Keratinocyte (primary cell): Measurements from ENCODE around the gene GCM1. TPM values are rescaled to one million over a fixed set of nuclear protein-coding genes. Genes with fewer than 3 reads are reported as not detected.
A peak's percentile ranks its signal among the peaks of the same experiment; 100 is the strongest.

ENCODE experiments used
- DNase-seq: peaks from one replicate; pipeline ENCODE4 v3.0.0-alpha.2; 2011; ENCODE audit warnings: low read depth, missing footprints, low spot score
- FAIRE-seq: peaks from 2 replicates; lab custom pipeline; 2011; peaks lifted over from hg19 to GRCh38; lab: Jason Lieb, UNC
- H2AFZ ChIP-seq: 2 replicates; pipeline ENCODE4 v1.6.0; 2012; ENCODE audit warnings: low read length, control low read depth, inconsistent platforms; ENCODE audit not compliant: control insufficient read depth
- H3K27ac ChIP-seq: 2 replicates; pipeline ENCODE4 v1.5.1; 2011; ENCODE audit warnings: low read length; ENCODE audit not compliant: control insufficient read depth, insufficient read depth
- H3K27me3 ChIP-seq: 3 replicates; pipeline ENCODE4 v1.6.0; 2011; ENCODE audit warnings: low read length; ENCODE audit not compliant: control insufficient read depth, insufficient read depth; ENCODE audit errors: extremely low read depth
- H3K36me3 ChIP-seq, 2 experiments: 2 replicates in 1 of 2; 3 replicates in 1 of 2; pipeline ENCODE4 v1.5.1; 2011; ENCODE audit warnings: low read length in 2 of 2, mild to moderate bottlenecking in 1 of 2; ENCODE audit not compliant: control insufficient read depth in 2 of 2, insufficient read depth in 2 of 2; ENCODE audit errors: extremely low read depth in 1 of 2
- H3K4me1 ChIP-seq: 3 replicates; pipeline ENCODE4 v1.5.1; 2011; ENCODE audit warnings: low read length; ENCODE audit not compliant: control insufficient read depth, insufficient read depth; ENCODE audit errors: extremely low read depth
- H3K4me2 ChIP-seq: 3 replicates; pipeline ENCODE4 v1.6.0; 2011; ENCODE audit warnings: low read depth, low read length; ENCODE audit not compliant: control insufficient read depth, insufficient read depth; ENCODE audit errors: extremely low read depth
- H3K4me3 ChIP-seq, 3 experiments: fragments of 200-600 bp in 1 of 3; sonication (generic) in 1 of 3; 2 replicates in 2 of 3; 3 replicates in 1 of 3; pipeline ENCODE4 v1.5.1; 2011 to 2016; ENCODE audit warnings: low read length in 3 of 3, mild to moderate bottlenecking in 3 of 3, control low read depth in 2 of 3, inconsistent platforms in 1 of 3, low read depth in 1 of 3, mixed read lengths in 1 of 3, mixed run types in 1 of 3, moderate library complexity in 1 of 3; ENCODE audit not compliant: control insufficient read depth in 2 of 3, insufficient read depth in 2 of 3; ENCODE audit errors: extremely low read depth in 1 of 3
- H3K79me2 ChIP-seq: 2 replicates; pipeline ENCODE4 v1.6.0; 2012; ENCODE audit warnings: low read length; ENCODE audit not compliant: control insufficient read depth, insufficient read depth
- H3K9ac ChIP-seq: 3 replicates; pipeline ENCODE4 v1.6.0; 2011; ENCODE audit warnings: low read length; ENCODE audit not compliant: control insufficient read depth, insufficient read depth; ENCODE audit errors: extremely low read depth
- H3K9me1 ChIP-seq: 3 replicates; pipeline ENCODE4 v1.6.0; 2011; ENCODE audit warnings: low read length; ENCODE audit not compliant: control insufficient read depth, insufficient read depth; ENCODE audit errors: extremely low read depth
- H3K9me3 ChIP-seq: 2 replicates; pipeline ENCODE4 v1.5.1; 2012; ENCODE audit warnings: low read depth, low read length; ENCODE audit not compliant: control insufficient read depth
- H4K20me1 ChIP-seq: 3 replicates; pipeline ENCODE4 v1.6.0; 2011; ENCODE audit warnings: low read length; ENCODE audit not compliant: control insufficient read depth, insufficient read depth; ENCODE audit errors: extremely low read depth
- EZH2 ChIP-seq: IDR thresholded peaks from one replicate; pipeline ENCODE4 v1.6.1; 2012; ENCODE audit warnings: inconsistent platforms, mild to moderate bottlenecking, low read length, moderate library complexity
- dilution Hi-C: fragments of 300-500 bp; cut with MboI; formaldehyde crosslinking; loops from one replicate; pipeline ENCODE4 v1.7.0; 2020; ENCODE audit warnings: low sequenced_read_pairs; ENCODE audit not compliant: extremely low pct_ligation_motif_present
- polyA plus RNA-seq, 5 experiments: library from polyadenylated mRNA; depleted of rRNA in 3 of 5; stranded (reverse) in 3 of 5; stranded (forward) in 1 of 5; unstranded in 1 of 5; fragments of >200 nt; gene quantifications; 1 replicate in 1 of 5; 2 replicates in 3 of 5; 3 replicates in 1 of 5; pipeline versions ENCODE4 v1.2.1 to v1.2.3, GENCODE V29; 2011 to 2012; ENCODE audit warnings: missing spikeins in 2 of 5, low read depth in 1 of 5, low replicate concordance in 1 of 5
- TF ChIP-seq, protein P1 (sequence below), 3 experiments: IDR thresholded peaks in 1 of 3; conservative IDR thresholded peaks in 1 of 3; optimal IDR thresholded peaks in 1 of 3; 2 replicates in 2 of 3; 3 replicates in 1 of 3; pipeline versions ENCODE3 to v1.5.1; 2011; ENCODE audit warnings: low read length in 3 of 3, mild to moderate bottlenecking in 3 of 3, moderate library complexity in 2 of 3, control low read depth in 1 of 3, inconsistent platforms in 1 of 3; ENCODE audit not compliant: insufficient read depth in 2 of 3; ENCODE audit errors: extremely low read depth in 1 of 3

Gene GCM1
- polyA plus RNA-seq, 1 donor (not counting 4 experiments of a cell fraction or from before 2014, with no cell fraction given), result not detected

DNA sequence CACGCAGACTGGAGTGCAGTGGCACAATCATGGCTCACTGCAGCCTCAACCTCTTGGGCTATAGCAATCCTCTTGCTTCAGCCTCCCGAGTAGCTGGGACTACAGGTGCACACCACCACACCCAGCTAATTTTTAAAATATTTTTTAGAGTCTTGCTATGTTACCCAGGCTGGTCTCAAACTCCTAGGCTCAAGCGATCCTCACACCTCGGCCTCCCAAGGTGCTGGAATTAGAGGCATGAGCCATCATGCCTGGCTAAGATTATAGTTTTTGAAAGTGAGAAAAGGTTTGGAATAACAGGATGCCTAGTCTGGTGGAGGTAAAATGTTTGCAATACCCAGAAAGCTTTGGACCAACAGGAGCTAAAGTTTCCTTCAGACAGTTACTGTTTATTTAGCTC lies 23.4 kb downstream of the GCM1 start:
- dilution Hi-C loops, result no loop called here
- Histone ChIP-seq H3K27ac (no peak overlapping the region), H3K79me2 (no peaks in the 10 kb centered on the region), H3K4me1 (peaks cover 10% of the 10 kb centered on the region), H3K4me2 (no peak overlapping the region), H3K4me3 (no peak overlapping the region), H3K9me1 (no peaks in the 10 kb centered on the region), H3K36me3 (no peaks in the 10 kb centered on the region), H2AFZ (no peak overlapping the region), H3K9me3 (no peaks in the 10 kb centered on the region), H4K20me1 (no peaks in the 10 kb centered on the region), H3K9ac (no peak overlapping the region), H3K27me3 (no peaks in the 10 kb centered on the region)
- TF ChIP-seq, protein P1, sequence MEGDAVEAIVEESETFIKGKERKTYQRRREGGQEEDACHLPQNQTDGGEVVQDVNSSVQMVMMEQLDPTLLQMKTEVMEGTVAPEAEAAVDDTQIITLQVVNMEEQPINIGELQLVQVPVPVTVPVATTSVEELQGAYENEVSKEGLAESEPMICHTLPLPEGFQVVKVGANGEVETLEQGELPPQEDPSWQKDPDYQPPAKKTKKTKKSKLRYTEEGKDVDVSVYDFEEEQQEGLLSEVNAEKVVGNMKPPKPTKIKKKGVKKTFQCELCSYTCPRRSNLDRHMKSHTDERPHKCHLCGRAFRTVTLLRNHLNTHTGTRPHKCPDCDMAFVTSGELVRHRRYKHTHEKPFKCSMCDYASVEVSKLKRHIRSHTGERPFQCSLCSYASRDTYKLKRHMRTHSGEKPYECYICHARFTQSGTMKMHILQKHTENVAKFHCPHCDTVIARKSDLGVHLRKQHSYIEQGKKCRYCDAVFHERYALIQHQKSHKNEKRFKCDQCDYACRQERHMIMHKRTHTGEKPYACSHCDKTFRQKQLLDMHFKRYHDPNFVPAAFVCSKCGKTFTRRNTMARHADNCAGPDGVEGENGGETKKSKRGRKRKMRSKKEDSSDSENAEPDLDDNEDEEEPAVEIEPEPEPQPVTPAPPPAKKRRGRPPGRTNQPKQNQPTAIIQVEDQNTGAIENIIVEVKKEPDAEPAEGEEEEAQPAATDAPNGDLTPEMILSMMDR (optimal IDR thresholded peaks at IDR 0.05 in 1 of 3, IDR thresholded peaks at IDR 0.05 in 1 of 3, conservative IDR thresholded peaks at IDR 0.05 in 1 of 3; ENCODE audit: extremely low read depth in 1 of 3, insufficient read depth in 2 of 3, low read length in 3 of 3), result no peak
- no peak for TF ChIP-seq EZH2
- DNase-seq, result no peak
- no peak for FAIRE-seq

DNA sequence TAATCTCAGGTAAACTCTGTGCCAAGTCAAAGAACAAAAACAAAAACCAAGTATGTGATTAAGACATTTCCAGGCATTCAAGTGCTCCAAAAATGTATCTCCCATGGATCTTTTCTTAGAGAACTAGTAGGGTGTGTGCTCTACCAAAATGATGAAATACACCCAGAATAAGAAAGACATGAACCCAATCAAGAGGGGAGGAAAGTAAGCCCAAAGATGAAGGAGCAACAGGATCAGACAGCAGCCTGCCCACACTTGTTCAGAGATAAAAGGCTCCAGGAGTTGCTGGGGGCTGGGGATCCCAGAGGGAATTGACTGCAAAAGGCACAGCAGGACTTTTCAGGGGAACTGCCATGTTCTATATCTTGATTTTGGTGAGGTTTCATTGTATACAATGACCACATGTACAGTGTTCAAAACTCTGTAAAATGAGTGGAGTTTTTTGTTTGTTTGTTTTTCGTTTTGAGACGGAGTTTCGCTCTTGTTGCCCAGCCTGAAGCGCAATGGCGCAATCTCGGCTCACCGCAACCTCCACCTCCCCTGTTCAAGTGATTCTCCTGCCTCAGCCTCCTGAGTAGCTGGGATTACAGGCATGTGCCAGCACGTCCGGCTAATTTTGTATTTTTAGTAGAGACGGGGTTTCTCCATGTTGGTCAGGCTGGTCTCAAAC lies 24.4 kb downstream of the GCM1 start:
- Histone ChIP-seq H4K20me1 (no peaks in the 10 kb centered on the region), H3K9me3 (no peaks in the 10 kb centered on the region), H3K4me3 (no peak overlapping the region), H3K9ac (no peak overlapping the region), H3K36me3 (no peaks in the 10 kb centered on the region), H2AFZ (no peak overlapping the region), H3K4me2 (no peak overlapping the region), H3K79me2 (no peaks in the 10 kb centered on the region), H3K9me1 (no peaks in the 10 kb centered on the region), H3K27me3 (no peaks in the 10 kb centered on the region), H3K27ac (no peak overlapping the region), H3K4me1 (peaks cover 18% of the 10 kb centered on the region)
- dilution Hi-C loops, result no loop called here
- FAIRE-seq (peak; percentile 49), DNase-seq (no peak)
- no peak for TF ChIP-seq EZH2
- TF ChIP-seq, protein P1 (optimal IDR thresholded peaks at IDR 0.05 in 1 of 3, IDR thresholded peaks at IDR 0.05 in 1 of 3, conservative IDR thresholded peaks at IDR 0.05 in 1 of 3; ENCODE audit: extremely low read depth in 1 of 3, insufficient read depth in 2 of 3, low read length in 3 of 3), result no peak
